Skin epidermis (tissue), 12 donors: ENCODE measurements around the gene CRYBA2.
A peak's percentile ranks its signal among the peaks of the same experiment; 100 is the strongest.

Source experiments
- H3K27ac ChIP-seq, 21 experiments: fragments of 200-600 bp; sonication (generic) in 11 of 21; one replicate each; pipeline ENCODE4 v1.5.0; 2020; ENCODE audit warnings: mild to moderate bottlenecking in 3 of 21, inconsistent platforms in 2 of 21, moderate library complexity in 2 of 21
- H3K4me3 ChIP-seq, 7 experiments: fragments of 200-600 bp; sonication (generic) in 2 of 7; one replicate each; pipeline ENCODE4 v1.5.0; 2020; ENCODE audit warnings: inconsistent platforms in 2 of 7, mild to moderate bottlenecking in 2 of 7, moderate library complexity in 1 of 7

CRYBA2 gene

DNA sequence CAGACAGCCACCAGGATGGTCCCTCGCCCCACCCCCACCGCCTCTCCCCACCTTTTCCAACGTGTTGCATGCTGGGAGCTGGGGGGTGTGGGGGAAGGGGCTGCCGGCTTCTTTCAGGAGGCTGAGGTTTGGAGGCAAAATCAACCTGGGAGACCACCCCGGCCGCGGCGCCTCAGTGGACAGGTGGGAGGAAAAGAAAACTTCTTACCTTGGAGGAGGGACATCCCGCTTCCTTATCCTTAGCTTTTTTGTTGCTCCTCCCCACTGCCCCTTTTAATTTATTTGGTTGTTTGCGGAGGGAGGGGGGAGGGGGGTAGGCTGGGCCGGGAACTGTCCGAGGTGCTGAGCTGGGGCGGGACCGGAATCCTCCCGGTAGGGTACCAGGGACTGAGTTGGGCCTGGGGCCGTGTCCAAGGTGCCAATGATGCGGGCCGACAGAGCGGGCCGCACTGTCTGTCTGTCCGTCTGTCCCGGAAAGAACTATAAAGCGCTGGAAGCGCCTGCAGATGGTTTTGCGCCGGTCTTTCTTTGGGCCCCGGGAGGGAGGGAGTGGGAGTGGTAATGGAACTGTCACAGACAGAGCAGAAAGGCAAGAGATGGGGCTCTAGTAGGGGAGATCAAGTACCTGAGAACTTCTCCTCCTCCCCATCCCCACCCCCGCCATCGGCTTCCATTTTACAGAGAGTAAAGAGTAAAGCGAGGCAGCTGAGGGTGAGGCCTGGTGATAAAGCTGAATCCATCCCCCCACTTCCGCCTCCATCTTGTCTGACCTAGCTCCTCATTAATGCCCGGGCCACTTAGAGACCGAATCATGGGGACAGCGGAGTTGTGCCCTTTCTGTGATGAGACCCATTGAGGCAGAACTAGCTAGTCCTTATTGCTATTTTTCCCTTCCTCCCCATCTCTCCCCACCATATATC, 31.3 kb downstream of the CRYBA2 start:
- Histone ChIP-seq H3K4me3 (no peak overlapping the region), H3K27ac (no peak overlapping the region)

DNA sequence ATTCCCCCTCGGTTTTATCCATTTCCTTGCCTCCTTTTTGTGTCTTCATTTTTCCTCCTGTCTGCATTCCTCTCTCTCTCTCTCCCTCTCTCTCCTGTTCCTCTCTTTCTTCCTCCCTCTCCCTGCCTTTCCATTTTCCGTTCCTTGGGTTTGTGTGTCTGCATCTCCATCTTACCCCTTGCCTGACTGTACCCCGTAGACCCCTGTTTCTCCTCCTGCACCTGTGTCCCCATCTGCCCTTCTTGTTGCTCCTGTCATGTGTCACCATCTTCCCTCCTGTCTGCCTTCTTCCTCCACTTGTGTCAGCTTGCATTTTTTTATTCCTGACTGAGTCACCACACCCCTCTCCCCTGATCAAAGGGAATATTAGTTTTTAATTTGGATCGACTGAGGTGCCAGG, 32.0 kb downstream of the CRYBA2 start:
- H3K4me3 ChIP-seq = no peak overlapping the region
- H3K27ac ChIP-seq = no peak overlapping the region

DNA sequence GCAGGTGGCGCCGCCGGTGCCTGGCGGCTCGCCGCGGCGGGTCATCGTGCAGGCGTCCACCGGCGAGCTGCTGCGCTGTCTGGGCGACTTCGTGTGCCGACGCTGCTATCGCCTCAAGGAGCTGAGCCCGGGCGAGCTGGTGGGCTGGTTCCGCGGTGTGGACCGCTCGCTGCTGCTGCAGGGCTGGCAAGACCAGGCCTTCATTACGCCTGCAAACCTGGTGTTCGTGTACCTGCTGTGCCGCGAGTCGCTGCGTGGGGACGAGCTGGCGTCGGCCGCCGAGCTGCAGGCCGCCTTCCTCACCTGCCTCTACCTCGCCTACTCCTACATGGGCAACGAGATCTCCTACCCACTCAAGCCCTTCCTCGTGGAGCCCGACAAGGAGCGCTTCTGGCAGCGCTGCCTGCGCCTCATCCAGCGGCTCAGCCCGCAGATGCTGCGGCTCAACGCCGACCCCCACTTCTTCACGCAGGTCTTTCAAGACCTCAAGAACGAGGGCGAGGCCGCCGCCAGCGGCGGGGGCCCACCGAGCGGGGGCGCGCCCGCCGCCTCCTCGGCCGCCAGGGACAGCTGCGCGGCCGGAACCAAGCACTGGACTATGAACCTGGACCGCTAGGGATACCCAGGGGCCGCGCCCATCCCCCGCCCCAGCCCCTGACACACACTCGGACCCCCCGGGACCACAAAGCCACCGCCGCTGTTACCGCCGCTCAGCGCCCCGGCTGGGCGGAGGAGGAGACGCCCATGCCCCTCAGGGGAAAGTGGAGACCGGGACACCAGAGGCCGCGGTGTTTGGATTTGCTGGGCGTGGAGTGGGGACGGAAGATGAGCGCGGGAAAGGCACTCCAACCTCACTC, 32.7 kb downstream of the CRYBA2 start:
- Histone ChIP-seq H3K4me3 (peak overlapping the region in 1 of 7 experiments; percentile 40), H3K27ac (no peak overlapping the region)

DNA sequence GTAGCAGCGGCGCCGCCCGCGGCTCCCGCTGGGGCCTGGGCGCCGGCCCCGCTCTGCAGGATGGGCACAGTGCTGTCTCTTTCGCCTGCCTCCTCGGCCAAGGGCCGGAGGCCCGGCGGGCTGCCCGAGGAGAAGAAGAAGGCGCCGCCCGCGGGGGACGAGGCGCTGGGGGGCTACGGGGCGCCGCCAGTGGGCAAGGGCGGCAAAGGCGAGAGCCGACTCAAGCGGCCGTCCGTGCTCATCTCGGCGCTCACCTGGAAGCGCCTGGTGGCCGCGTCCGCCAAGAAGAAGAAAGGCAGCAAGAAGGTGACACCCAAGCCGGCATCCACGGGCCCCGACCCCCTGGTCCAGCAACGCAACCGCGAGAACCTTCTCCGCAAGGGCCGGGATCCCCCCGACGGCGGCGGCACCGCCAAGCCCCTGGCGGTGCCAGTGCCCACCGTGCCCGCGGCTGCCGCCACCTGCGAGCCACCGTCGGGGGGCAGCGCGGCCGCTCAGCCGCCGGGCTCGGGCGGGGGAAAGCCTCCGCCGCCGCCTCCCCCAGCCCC, 33.4 kb downstream of the CRYBA2 start:
- Histone ChIP-seq H3K27ac (no peak overlapping the region), H3K4me3 (peak overlapping the region in 6 of 7 experiments; percentile 22 to 40 (median 28))

DNA sequence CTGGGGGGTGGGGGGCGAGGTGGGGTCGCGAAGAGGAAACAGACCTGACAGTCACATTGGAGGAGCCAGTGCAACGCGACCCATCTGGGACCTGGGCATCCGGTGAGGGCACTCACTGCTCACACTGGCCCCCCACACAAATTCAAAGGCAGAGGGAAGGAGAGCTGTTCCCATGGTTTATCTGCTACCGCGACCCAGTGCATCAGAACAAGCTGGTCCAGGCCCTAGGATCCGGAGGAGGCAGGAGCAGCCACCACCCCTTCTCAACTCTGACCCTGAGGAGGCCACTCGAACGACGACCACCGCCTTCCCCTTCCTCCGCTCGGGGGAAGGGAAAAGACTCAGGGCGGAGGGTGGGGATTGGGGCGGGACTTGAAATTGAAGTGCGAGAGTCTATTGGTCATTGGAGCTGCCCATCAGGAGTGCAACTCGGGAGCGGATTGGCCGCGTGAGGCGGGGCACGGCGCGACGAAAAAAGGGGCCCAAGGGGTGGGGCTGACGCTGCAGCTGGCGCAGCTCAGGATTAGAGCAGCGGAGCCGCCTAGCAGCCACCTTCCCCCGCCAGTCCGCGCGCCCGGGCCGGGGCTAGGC, 34.0 kb downstream of the CRYBA2 start, which contains the start of gene CDK5R2:
TSS of gene CDK5R2 (plus strand) at position 526 of the 591 bp plus-strand sequence. CDS start 155 bp downstream, outside the sequence.
- Histone ChIP-seq H3K4me3 (peak within 1 kb of the TSS in 6 of 7 experiments; percentile 22 to 40 (median 28)), H3K27ac (no peak within 1 kb of the TSS)

DNA sequence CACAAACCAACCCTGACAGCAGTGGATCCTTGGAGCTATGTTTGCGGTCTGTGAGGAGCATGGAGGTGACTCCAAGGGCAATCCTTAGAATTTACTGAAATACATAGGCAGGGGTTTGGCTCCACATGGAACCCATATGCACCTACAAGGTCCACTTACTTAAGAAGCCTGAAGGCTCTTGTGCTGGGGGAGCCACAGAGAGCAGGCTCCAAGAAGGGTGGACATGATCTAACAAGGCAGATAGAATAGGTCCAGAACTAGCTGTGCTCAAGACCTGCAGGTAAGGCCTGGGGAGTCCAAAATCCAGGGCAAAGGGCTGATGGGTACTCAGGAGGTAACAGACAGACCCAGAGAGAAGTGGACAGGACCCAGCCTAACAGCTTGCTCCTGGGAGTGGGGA, 34.9 kb downstream of the CRYBA2 start:
- H3K27ac ChIP-seq = no peak overlapping the region
- no peak overlapping the region for H3K4me3 ChIP-seq

DNA sequence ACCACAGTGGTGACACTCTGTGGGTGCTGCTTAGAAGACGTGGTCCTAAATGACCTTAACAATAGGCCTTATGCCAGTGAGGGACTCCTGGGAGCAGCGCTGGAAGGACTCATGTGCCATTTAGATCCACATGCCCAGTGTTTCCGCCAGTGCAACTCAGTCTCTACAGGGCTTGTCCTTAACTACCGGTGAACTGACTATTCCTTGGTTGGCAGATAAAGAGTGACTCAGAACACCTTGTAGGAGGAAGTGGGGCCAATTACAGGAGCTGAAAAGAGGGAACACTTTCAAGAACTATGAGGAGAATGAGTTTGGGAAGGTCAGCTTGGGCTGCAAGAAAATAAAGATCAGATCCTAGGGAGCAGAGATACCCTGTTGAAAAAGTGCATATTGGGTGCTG, 35.6 kb downstream of the CRYBA2 start:
- Histone ChIP-seq H3K4me3 (no peak overlapping the region), H3K27ac (no peak overlapping the region)

DNA sequence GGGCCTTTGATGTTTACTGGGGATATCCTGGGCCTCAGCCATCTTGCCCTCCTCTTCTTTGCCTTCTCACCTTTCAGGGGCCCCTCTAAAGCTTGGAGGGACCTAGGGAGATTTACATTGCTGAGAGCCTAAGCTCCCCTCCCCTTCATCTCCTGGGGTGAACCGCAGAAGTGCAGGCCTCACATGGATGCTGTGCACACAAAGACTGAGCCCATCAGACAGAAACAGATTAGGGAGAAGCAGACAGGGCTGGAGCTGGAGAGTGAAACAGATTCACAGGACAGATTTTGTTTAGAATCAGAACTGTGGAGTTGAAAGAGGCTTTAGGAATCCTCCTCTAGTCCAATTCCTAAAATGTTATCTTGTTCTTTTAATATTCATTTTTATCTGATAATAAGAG, 37.2 kb downstream of the CRYBA2 start:
- no peak overlapping the region for H3K27ac ChIP-seq

DNA sequence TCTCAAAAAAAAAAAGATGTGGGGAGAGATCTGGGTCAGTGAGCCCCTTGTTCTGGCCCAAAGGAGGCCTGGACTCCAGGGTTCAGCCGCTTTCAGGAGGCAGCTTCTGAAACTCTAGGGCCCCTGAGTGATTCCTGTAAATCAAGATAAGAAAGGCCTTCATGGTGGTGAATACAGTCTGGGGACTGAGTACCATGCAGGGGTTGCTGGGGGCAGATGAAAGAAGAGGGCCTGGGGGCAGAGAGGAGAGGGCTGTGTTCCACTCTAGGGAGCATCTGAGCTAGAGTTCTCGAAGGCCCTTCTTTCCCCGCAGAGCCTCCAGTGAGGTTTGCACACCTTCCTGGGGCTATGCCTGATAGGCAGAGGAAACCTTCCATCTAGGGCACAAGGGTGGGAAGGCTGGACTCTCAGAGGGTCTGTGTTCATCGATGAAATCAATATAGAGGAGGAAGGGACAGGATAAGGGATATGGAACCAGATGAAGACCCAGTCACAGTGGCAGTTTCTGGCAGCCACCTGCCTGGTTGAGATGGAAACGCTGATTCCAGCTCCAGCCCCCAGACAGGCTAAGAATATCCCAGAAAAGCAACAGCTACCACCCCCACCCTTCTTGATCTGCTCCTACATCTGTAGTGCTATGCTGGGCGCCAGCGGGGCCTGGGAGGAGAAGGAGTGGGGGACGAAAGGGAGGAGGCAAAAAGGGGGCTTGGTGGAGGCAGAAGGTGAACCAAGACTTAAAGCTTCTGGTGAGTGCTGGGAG, 38.5 kb downstream of the CRYBA2 start:
- Histone ChIP-seq H3K4me3 (no peak overlapping the region), H3K27ac (no peak overlapping the region)

More for the DNA sequence above, 37.2 kb downstream of the CRYBA2 start:
- H3K4me3 ChIP-seq = no peak overlapping the region

DNA sequence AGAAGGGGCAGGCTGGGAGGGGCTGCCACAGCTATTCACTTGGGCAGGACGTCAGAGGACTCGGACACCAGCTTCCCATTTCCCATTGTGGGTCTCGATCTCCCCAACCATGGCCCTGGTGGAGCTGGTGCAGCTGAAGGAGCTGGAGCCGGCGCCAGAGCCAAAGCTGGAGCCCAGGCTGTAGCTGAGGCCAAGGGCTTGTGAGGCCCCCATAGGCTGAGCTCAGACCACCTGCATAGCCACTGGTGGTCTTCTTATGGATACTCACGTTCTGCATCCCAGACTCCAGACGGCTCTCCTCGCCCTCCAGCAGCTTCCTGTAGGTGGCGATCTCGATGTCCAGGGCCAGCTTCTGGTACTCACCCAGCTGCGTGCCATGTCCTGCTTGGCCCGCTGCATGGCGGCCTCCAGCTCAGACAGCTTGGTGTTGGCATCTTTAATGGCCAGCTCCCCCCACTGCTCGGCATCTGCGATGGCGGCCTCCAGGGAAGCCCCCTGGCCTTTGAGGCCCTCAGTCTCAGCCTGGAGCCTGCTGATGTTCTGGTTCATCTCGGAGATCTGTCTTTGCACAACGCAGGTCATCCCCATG, 39.8 kb downstream of the CRYBA2 start:
- Histone ChIP-seq H3K27ac (no peak overlapping the region), H3K4me3 (no peak overlapping the region)

DNA sequence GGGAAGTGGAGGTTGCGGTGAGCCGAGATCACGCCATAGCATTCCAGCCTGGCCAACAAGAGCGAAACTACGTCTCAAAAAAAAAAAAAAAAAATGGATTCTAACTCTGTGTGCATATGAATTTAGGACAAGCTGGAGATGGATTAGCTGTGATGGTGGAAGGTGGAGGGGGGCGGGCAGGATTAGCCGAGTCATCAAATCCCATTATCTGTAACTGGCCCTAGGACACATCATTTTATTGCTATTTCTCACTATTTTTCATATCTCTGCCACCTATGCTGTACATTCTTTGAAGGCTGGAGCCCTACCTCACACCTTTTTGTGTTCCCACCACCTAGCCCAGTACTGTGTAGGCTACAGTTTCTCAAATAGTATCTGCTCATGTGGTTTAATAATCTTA, 41.1 kb downstream of the CRYBA2 start:
- H3K27ac ChIP-seq = no peak overlapping the region

DNA sequence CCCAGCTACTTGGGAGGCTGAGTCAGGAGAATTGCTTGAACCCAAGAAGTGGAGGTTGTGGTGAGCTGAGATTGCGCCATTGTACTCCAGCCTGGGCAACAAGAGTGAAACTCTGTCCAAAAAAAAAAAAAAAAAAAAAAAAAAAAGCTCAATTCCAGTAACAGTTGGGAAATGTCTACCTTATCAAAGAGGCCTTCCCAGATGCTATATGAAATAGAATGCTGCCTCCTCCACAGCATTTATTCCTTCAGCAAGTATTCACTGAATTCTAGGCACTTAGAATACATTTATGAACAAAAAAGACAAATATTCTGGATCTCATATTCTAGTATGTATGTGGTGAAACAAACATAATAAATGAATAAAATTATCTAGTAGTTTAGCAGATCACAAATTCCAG, 46.6 kb downstream of the CRYBA2 start:
- Histone ChIP-seq H3K27ac (no peak overlapping the region), H3K4me3 (no peak overlapping the region)

More for the DNA sequence above, 41.1 kb downstream of the CRYBA2 start:
- no peak overlapping the region for H3K4me3 ChIP-seq

DNA sequence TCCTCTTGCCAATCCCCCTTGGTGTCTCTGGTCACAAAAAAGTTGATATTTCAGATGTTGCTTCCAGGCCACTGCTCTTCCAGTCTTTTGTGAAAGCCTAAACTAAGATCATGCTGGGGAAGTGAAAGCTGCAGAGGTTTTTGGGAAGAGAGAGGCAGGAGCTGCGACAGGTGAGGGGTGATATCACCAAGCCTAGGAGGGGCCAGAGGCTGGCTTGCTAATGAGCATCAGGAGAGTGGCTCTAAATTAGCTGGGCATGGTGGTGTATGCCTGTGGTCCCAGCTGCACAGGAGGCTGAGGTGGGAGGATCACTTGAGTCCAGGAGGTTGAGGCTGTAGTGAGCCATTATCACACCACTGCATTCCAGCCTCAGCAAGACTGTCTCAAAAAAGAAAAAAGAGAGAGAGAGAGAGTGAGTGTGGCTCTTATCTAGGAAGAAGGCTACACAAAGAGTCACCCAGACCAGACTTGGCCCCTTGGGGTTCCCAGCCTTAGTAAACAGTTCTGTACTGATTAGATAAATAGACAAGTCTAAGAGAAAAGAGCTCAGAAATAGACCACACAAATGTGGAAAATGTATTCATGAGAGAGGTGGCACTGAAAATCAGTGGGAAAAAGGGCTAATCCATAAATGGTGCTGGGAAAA, 48.3 kb downstream of the CRYBA2 start:
- Histone ChIP-seq H3K4me3 (no peak overlapping the region), H3K27ac (no peak overlapping the region)
